HepG2 (cell line): ENCODE results near the gene TXNL4B. TPM values are rescaled to one million over a fixed set of nuclear protein-coding genes. Genes with fewer than 3 reads are reported as not detected.

Experiments
- GABPB1 ChIP-seq: IDR thresholded peaks from 2 replicates; pipeline ENCODE4 v1.6.1; 2016; ENCODE audit warnings: mild to moderate bottlenecking, missing genetic modification reagents, moderate library complexity, missing compliant biosample characterization
- HBP1 ChIP-seq: IDR thresholded peaks from 2 replicates; pipeline ENCODE4 v1.6.1; 2016; ENCODE audit warnings: low read depth, control low read depth
- HNF4G ChIP-seq, 2 experiments: sonication (generic) in 1 of 2; formaldehyde crosslinking in 1 of 2; IDR thresholded peaks; 2 replicates each; pipeline versions ENCODE4 v1.4.0 to v1.6.1; 2011 to 2020; ENCODE audit warnings: borderline replicate concordance in 2 of 2, low read depth in 2 of 2, mild to moderate bottlenecking in 2 of 2, low read length in 1 of 2, missing genetic modification reagents in 1 of 2, moderate library complexity in 1 of 2
- IRX3 ChIP-seq: sonication (generic); formaldehyde crosslinking; IDR thresholded peaks from 2 replicates; pipeline ENCODE4 v1.8.1; 2023; ENCODE audit warnings: mild to moderate bottlenecking, low read depth, missing genetic modification reagents, borderline replicate concordance
- MAFF ChIP-seq: IDR thresholded peaks from 2 replicates; pipeline ENCODE4 v1.6.1; 2011; ENCODE audit warnings: low read depth, low read length, improper control_type of control experiment
- MATR3 ChIP-seq: sonication (generic); formaldehyde crosslinking; IDR thresholded peaks from 2 replicates; pipeline ENCODE4 v1.4.0; 2020; ENCODE audit warnings: missing genetic modification reagents
- NFKBIZ ChIP-seq: IDR thresholded peaks from 2 replicates; pipeline ENCODE4 v1.6.1; 2018; ENCODE audit warnings: missing genetic modification reagents, missing compliant biosample characterization
- REL ChIP-seq: sonication (generic); formaldehyde crosslinking; conservative IDR thresholded peaks from 2 replicates; pipeline ENCODE4 v1.8.0; 2022; ENCODE audit warnings: mild to moderate bottlenecking, missing genetic modification reagents, moderate library complexity
- SETDB1 ChIP-seq: sonication (generic); formaldehyde crosslinking; IDR thresholded peaks from 2 replicates; pipeline ENCODE4 v1.5.1; 2020; ENCODE audit warnings: missing genetic modification reagents, mild to moderate bottlenecking, borderline replicate concordance
- SSRP1 ChIP-seq: IDR thresholded peaks from 2 replicates; pipeline ENCODE4 v1.6.1; 2016; ENCODE audit warnings: control low read depth
- ZFAT ChIP-seq: sonication (generic); formaldehyde crosslinking; conservative IDR thresholded peaks from 2 replicates; pipeline ENCODE4 v1.8.1; 2023; ENCODE audit warnings: missing genetic modification reagents, inconsistent platforms
- ZNF572 ChIP-seq: sonication (generic); formaldehyde crosslinking; IDR thresholded peaks from 2 replicates; pipeline ENCODE4 v1.5.1; 2020; ENCODE audit warnings: mild to moderate bottlenecking, missing genetic modification reagents
- ZNF589 ChIP-seq: sonication (generic); formaldehyde crosslinking; conservative IDR thresholded peaks from 2 replicates; pipeline ENCODE4 v1.8.0; 2022; ENCODE audit warnings: mild to moderate bottlenecking, moderate library complexity, missing genetic modification reagents
- ZNF607 ChIP-seq: sonication (generic); formaldehyde crosslinking; IDR thresholded peaks from 2 replicates; pipeline ENCODE4 v1.5.1; 2020; ENCODE audit warnings: missing genetic modification reagents, mild to moderate bottlenecking, borderline replicate concordance
- ZNF710 ChIP-seq: sonication (generic); formaldehyde crosslinking; IDR thresholded peaks from 2 replicates; pipeline ENCODE4 v1.5.0; 2020; ENCODE audit warnings: mild to moderate bottlenecking, missing genetic modification reagents, borderline replicate concordance
- ZNF737 ChIP-seq: sonication (generic); formaldehyde crosslinking; IDR thresholded peaks from 2 replicates; pipeline ENCODE4 v1.5.0; 2020; ENCODE audit warnings: missing genetic modification reagents, mild to moderate bottlenecking, borderline replicate concordance
- ZNF775 ChIP-seq: sonication (generic); formaldehyde crosslinking; IDR thresholded peaks from 2 replicates; pipeline ENCODE4 v1.4.0; 2020; ENCODE audit warnings: missing genetic modification reagents, mild to moderate bottlenecking, moderate library complexity, borderline replicate concordance
- ZNF883 ChIP-seq: sonication (generic); formaldehyde crosslinking; IDR thresholded peaks from 2 replicates; pipeline ENCODE4 v1.5.1; 2020; ENCODE audit warnings: mild to moderate bottlenecking, missing genetic modification reagents; ENCODE audit errors: not compliant biosample characterization
- polyA plus RNA-seq, 8 experiments: library from polyadenylated mRNA; depleted of rRNA in 3 of 8; stranded (reverse) in 7 of 8; unstranded in 1 of 8; fragments of >200 nt; fragmentation: Illumina TruSeq in 4 of 8; extraction: Trizol in 4 of 8; gene quantifications; 2 replicates each; pipeline versions ENCODE4 v1.2.1 to v1.2.3, GENCODE V29; 2011 to 2016; ENCODE audit warnings: low read depth in 4 of 8, missing spikeins in 1 of 8, mixed read lengths in 1 of 8; ENCODE audit not compliant: insufficient read depth in 1 of 8
- total RNA-seq, 5 experiments: library from RNA; depleted of rRNA; stranded (reverse); fragments of >200 nt; fragmentation: Illumina TruSeq; extraction: Trizol; gene quantifications; 2 replicates each; pipeline ENCODE4 v1.2.3, GENCODE V29; 2016; ENCODE audit warnings: low read depth in 1 of 5
- TF ChIP-seq, protein P1 (sequence below): fragments of 450-650 bp; IDR thresholded peaks from 2 replicates; pipeline ENCODE4 v1.6.1; 2016
- TF ChIP-seq, protein P2 (sequence below): sonication (generic); formaldehyde crosslinking; IDR thresholded peaks from 2 replicates; pipeline ENCODE4 v1.9.0; 2021; ENCODE audit warnings: missing genetic modification reagents, borderline replicate concordance
- TF ChIP-seq, protein P3 (sequence below): sonication (generic); formaldehyde crosslinking; IDR thresholded peaks from 2 replicates; pipeline ENCODE4 v1.4.0; 2020; ENCODE audit warnings: mild to moderate bottlenecking, missing genetic modification reagents, borderline replicate concordance

The TXNL4B gene
- total and polyA plus RNA-seq, 2 of the 13 experiments (the other 11 are each of a cell fraction or from before 2014, with no cell fraction given), result 17.4 to 18.3 TPM

DNA sequence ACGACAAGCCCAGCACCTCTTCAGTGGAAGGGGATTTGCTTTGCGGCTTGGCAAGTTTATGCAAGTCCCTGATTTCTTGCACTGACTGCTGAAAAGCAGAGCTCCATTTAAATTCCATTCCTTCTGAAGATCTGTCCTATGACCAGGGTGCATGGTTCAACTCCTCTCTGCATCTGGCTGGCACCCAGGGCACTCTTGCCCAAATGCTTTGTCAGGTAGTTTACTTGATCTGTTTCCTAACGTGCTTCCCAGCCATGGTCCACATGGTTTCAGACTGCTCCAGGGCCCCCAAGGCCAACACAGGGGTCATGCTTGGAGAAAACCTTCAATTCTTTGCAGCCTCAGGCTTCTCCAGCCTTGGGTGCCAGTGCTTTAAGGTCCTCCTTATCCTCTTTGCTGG lies 50.4 kb downstream of the TXNL4B start (continued):
- TF ChIP-seq, protein P1, sequence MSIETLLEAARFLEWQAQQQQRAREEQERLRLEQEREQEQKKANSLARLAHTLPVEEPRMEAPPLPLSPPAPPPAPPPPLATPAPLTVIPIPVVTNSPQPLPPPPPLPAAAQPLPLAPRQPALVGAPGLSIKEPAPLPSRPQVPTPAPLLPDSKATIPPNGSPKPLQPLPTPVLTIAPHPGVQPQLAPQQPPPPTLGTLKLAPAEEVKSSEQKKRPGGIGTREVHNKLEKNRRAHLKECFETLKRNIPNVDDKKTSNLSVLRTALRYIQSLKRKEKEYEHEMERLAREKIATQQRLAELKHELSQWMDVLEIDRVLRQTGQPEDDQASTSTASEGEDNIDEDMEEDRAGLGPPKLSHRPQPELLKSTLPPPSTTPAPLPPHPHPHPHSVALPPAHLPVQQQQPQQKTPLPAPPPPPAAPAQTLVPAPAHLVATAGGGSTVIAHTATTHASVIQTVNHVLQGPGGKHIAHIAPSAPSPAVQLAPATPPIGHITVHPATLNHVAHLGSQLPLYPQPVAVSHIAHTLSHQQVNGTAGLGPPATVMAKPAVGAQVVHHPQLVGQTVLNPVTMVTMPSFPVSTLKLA, result no peak
- no peak for TF ChIP-seq SSRP1 (CRISPR knock-in tag)
- TF ChIP-seq SETDB1, result peak; percentile 67; the same call in 1 of the 2 replicates
- no peak for TF ChIP-seq ZNF775
- TF ChIP-seq HBP1, result no peak
- TF ChIP-seq ZNF572 (CRISPR knock-in tag), result 0 out of 2 replicates have a peak, but pooled peaks have one; percentile 58
- TF ChIP-seq REL (CRISPR knock-in tag), result no peak
- no peak for TF ChIP-seq MAFF
- TF ChIP-seq, protein P2, sequence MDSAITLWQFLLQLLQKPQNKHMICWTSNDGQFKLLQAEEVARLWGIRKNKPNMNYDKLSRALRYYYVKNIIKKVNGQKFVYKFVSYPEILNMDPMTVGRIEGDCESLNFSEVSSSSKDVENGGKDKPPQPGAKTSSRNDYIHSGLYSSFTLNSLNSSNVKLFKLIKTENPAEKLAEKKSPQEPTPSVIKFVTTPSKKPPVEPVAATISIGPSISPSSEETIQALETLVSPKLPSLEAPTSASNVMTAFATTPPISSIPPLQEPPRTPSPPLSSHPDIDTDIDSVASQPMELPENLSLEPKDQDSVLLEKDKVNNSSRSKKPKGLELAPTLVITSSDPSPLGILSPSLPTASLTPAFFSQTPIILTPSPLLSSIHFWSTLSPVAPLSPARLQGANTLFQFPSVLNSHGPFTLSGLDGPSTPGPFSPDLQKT (CRISPR knock-in tag), result no peak
- TF ChIP-seq ZNF589 (CRISPR knock-in tag), result no peak
- TF ChIP-seq ZNF607 (CRISPR knock-in tag), result no peak
- no peak for TF ChIP-seq ZNF883 (CRISPR knock-in tag)
- no peak for TF ChIP-seq NFKBIZ (CRISPR knock-in tag)
- peak; percentile 28; the same call in 1 of the 2 replicates for TF ChIP-seq HNF4G (IDR thresholded peaks at IDR 0.05; ENCODE audit: borderline replicate concordance, low read depth, low read length)
- no peak for TF ChIP-seq HNF4G (CRISPR knock-in tag; IDR thresholded peaks at IDR 0.05; ENCODE audit: borderline replicate concordance, low read depth)
- TF ChIP-seq IRX3 (CRISPR knock-in tag), result no peak
- TF ChIP-seq ZNF737 (CRISPR knock-in tag), result no peak
- no peak for TF ChIP-seq ZNF710 (CRISPR knock-in tag)
- TF ChIP-seq, protein P3, sequence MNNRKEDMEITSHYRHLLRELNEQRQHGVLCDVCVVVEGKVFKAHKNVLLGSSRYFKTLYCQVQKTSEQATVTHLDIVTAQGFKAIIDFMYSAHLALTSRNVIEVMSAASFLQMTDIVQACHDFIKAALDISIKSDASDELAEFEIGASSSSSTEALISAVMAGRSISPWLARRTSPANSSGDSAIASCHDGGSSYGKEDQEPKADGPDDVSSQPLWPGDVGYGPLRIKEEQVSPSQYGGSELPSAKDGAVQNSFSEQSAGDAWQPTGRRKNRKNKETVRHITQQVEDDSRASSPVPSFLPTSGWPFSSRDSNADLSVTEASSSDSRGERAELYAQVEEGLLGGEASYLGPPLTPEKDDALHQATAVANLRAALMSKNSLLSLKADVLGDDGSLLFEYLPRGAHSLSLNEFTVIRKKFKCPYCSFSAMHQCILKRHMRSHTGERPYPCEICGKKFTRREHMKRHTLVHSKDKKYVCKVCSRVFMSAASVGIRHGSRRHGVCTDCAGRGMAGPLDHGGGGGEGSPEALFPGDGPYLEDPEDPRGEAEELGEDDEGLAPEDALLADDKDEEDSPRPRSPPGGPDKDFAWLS (CRISPR knock-in tag), result no peak
- no peak for TF ChIP-seq GABPB1 (CRISPR knock-in tag)
- TF ChIP-seq MATR3 (CRISPR knock-in tag), result no peak
- no peak for TF ChIP-seq ZFAT (CRISPR knock-in tag)
